CD4-positive, alpha-beta T cell (primary cell): ENCODE data around the gene PLCD3. TPM values are rescaled to one million over a fixed set of nuclear protein-coding genes. Genes with fewer than 3 reads are reported as not detected.

ENCODE experiments used
- ATAC-seq: fragments of 200-7000 bp; cut with Tn5 transposase; one replicate; pipeline ENCODE4 v1.10.0; 2022; ENCODE audit warnings: mild to moderate bottlenecking; ENCODE audit not compliant: poor library complexity
- CTCF ChIA-PET: fragments of 350-600 bp; sonication (Branson Sonifier 250); formaldehyde crosslinking; loops from one replicate; lab custom pipeline; 2021; ENCODE audit warnings: antibody characterized with exemption, inconsistent platforms; lab: Charles Lee
- POLR2A ChIA-PET: fragments of 350-600 bp; sonication (Branson Sonifier 250); formaldehyde crosslinking; loops from one replicate; lab custom pipeline; 2021; ENCODE audit warnings: antibody characterized with exemption, inconsistent platforms; lab: Charles Lee
- DNase-seq, 14 experiments: peaks; one replicate each; pipeline ENCODE4 v3.0.0-alpha.2; 2013 to 2020; ENCODE audit warnings: mixed read lengths in 2 of 14
- H3K27ac ChIP-seq, 2 donors: one replicate each; pipeline versions ENCODE4 v1.5.1 to v1.7.0; 2013; ENCODE audit warnings: low read length in 2 of 2, low read depth in 1 of 2, mild to moderate bottlenecking in 1 of 2
- H3K27me3 ChIP-seq, 2 experiments: 1 replicate in 1 of 2; 2 replicates in 1 of 2; pipeline versions ENCODE4 v1.6.1 to v1.7.0; 2013; ENCODE audit warnings: low read length in 2 of 2, control low read depth in 1 of 2, mild to moderate bottlenecking in 1 of 2, moderate library complexity in 1 of 2; ENCODE audit not compliant: insufficient read depth in 2 of 2, control insufficient read depth in 1 of 2
- H3K36me3 ChIP-seq: one replicate; pipeline ENCODE4 v1.6.1; 2013; ENCODE audit warnings: low read length, control low read depth; ENCODE audit not compliant: insufficient read depth
- H3K4me1 ChIP-seq: one replicate; pipeline ENCODE4 v1.6.1; 2013; ENCODE audit warnings: low read length, control low read depth; ENCODE audit not compliant: insufficient read depth
- H3K4me3 ChIP-seq: one replicate; pipeline ENCODE4 v1.5.1; 2013; ENCODE audit warnings: mild to moderate bottlenecking, low read length, moderate library complexity
- H3K9me3 ChIP-seq, 2 experiments: 1 replicate in 1 of 2; 2 replicates in 1 of 2; pipeline versions ENCODE4 v1.6.1 to v1.7.0; 2013; ENCODE audit warnings: low read length in 2 of 2, mild to moderate bottlenecking in 2 of 2, control low read depth in 1 of 2, moderate library complexity in 1 of 2; ENCODE audit not compliant: control insufficient read depth in 1 of 2, insufficient read depth in 1 of 2
- H3K27ac Mint-ChIP-seq: one replicate; pipeline ENCODE4 v1.8.0; 2020; ENCODE audit warnings: mixed read lengths
- H3K27me3 Mint-ChIP-seq: one replicate; pipeline ENCODE4 v1.8.0; 2021; ENCODE audit warnings: mixed read lengths
- H3K36me3 Mint-ChIP-seq: one replicate; pipeline ENCODE4 v1.8.0; 2021; ENCODE audit warnings: low read depth, mixed read lengths
- H3K4me1 Mint-ChIP-seq: one replicate; pipeline ENCODE4 v1.8.0; 2021; ENCODE audit warnings: low read depth, mixed read lengths
- H3K4me3 Mint-ChIP-seq: one replicate; pipeline ENCODE4 v1.8.0; 2020; ENCODE audit warnings: mild to moderate bottlenecking, mixed read lengths
- H3K9me3 Mint-ChIP-seq: one replicate; pipeline ENCODE4 v1.8.0; 2020; ENCODE audit warnings: mixed read lengths
- CTCF ChIP-seq: fragments of 200-600 bp; IDR thresholded peaks from one replicate; pipeline ENCODE4 v1.8.0; 2022; ENCODE audit warnings: antibody characterized with exemption, mild to moderate bottlenecking
- intact Hi-C, 2 experiments: fragments of 100-400 bp; cut with DNase I in 1 of 2; cut with micrococcal nuclease in 1 of 2; formaldehyde crosslinking; loops; one replicate each; pipeline versions ENCODE4 v1.15.1 to v1.9.0; 2023 to 2025; cut with DNase I, micrococcal nuclease
- total RNA-seq, 174 experiments: library from RNA in 2 of 174; stranded (reverse) in 2 of 174; gene quantifications; one replicate each; pipeline ENCODE4 v1.2.3 and lab custom pipeline; 2021 to 2026

Gene PLCD3
- total RNA-seq, 2 experiments from 2014 or later: 1.8 to 2.4 TPM

- peak within 1 kb of the TSS; percentile 94 for H3K4me3 Mint-ChIP-seq
- intact Hi-C loops: loop anchor here (1.0 to 5.0 kb wide), 8 partner anchors 10 to 169 kb away; partner anchors contain the start of genes ACBD4 (in 2 of the 2), HEXIM2 (in 2 of the 2), DCAKD (in 1 of the 2) and MAP3K14 (in 1 of the 2)
- H3K9me3 ChIP-seq: no peaks in the 10 kb centered on the region
- H3K4me1 ChIP-seq: peaks cover 71% of the 10 kb centered on the region
- peaks cover 29% of the 10 kb centered on the region for H3K36me3 Mint-ChIP-seq
- ChIA-PET POLR2A (interaction anchor here (0.6 to 10.9 kb wide), 31 partner anchors 9 to 1045 kb away, joined by 3 to 630 read pairs (median 9); partner anchors contain the start of genes ACBD4, DCAKD, EFTUD2 and FMNL1), CTCF (interaction anchor here (0.7 to 6.4 kb wide), 14 partner anchors 9 to 169 kb away, joined by 3 to 168 read pairs (median 8); partner anchors contain the start of genes ACBD4, HEXIM2 and MAP3K14)
- no peaks in the 10 kb centered on the region for H3K9me3 Mint-ChIP-seq
- ATAC-seq (peak; percentile 78), DNase-seq (peak; percentile 98 to 100 (median 99))
- TF ChIP-seq CTCF: no peak
- H3K36me3 ChIP-seq: peaks cover 3% of the 10 kb centered on the region
- peak within 1 kb of the TSS; percentile 99 for H3K27ac Mint-ChIP-seq
- H3K27me3 Mint-ChIP-seq: peaks cover 8% of the 10 kb centered on the region
- peak within 1 kb of the TSS; percentile 94 for H3K4me3 ChIP-seq
- no peaks in the 10 kb centered on the region for H3K27me3 ChIP-seq
- peaks cover 69% of the 10 kb centered on the region for H3K4me1 Mint-ChIP-seq
- peak within 1 kb of the TSS; percentile 93 to 97 for H3K27ac ChIP-seq
Measured at GRCh38 chr17:45148183-45149036, 16.1 kb upstream of the PLCD3 start, which contains the start of gene HEXIM1. HEXIM1 (plus strand) TSS chr17:45148475; CDS start chr17:45149191, 716 bp downstream.

- DNase-seq (peak; percentile 56 to 94 (median 70)), ATAC-seq (peak; percentile 31)
- TF ChIP-seq CTCF: no peak
- peak overlapping the region; percentile 94 for H3K4me3 Mint-ChIP-seq
- peak overlapping the region; percentile 93 to 97 for H3K27ac ChIP-seq
- H3K4me1 Mint-ChIP-seq: peaks cover 70% of the 10 kb centered on the region
- H3K9me3 Mint-ChIP-seq: no peaks in the 10 kb centered on the region
- intact Hi-C loops: loop anchor here (1.0 to 5.0 kb wide), 7 partner anchors 12 to 170 kb away; partner anchors contain the start of genes ACBD4 (in 2 of the 2), HEXIM2 (in 2 of the 2), DCAKD (in 1 of the 2) and MAP3K14 (in 1 of the 2)
- H3K27me3 ChIP-seq: no peaks in the 10 kb centered on the region
- H3K4me3 ChIP-seq: peak overlapping the region; percentile 94
- H3K27ac Mint-ChIP-seq: peak overlapping the region; percentile 99
- H3K4me1 ChIP-seq: peaks cover 70% of the 10 kb centered on the region
- ChIA-PET CTCF (interaction anchor here (1.8 to 6.4 kb wide), 7 partner anchors 11 to 78 kb away, joined by 5 to 168 read pairs (median 31); partner anchors contain the start of genes ACBD4 and HEXIM2), POLR2A (interaction anchor here (0.6 to 10.9 kb wide), 28 partner anchors 9 to 1045 kb away, joined by 3 to 630 read pairs (median 9); partner anchors contain the start of genes ACBD4, DCAKD, FMNL1 and HEXIM2)
- H3K27me3 Mint-ChIP-seq: peaks cover 8% of the 10 kb centered on the region
- no peaks in the 10 kb centered on the region for H3K9me3 ChIP-seq
- peaks cover 3% of the 10 kb centered on the region for H3K36me3 ChIP-seq
- H3K36me3 Mint-ChIP-seq: peaks cover 29% of the 10 kb centered on the region
Measured at GRCh38 chr17:45147581-45148182, 15.4 kb upstream of the PLCD3 start.
